Endodermal cell (in vitro differentiated cells): ENCODE data around the gene PTGS1. TPM values are rescaled to one million over a fixed set of nuclear protein-coding genes. Genes with fewer than 3 reads are reported as not detected.

Experiments
- DNase-seq: peaks from one replicate; pipeline ENCODE4 v3.0.0-alpha.2; 2017
- H3K27ac ChIP-seq: 2 replicates; pipeline ENCODE4 v1.5.1; 2013; ENCODE audit warnings: mild to moderate bottlenecking, low read depth, low read length, moderate library complexity
- H3K27me3 ChIP-seq: 2 replicates; pipeline ENCODE4 v1.6.1; 2013; ENCODE audit warnings: mild to moderate bottlenecking, low read length, moderate library complexity; ENCODE audit not compliant: insufficient read depth, control insufficient read depth, poor library complexity, severe bottlenecking
- H3K36me3 ChIP-seq: 2 replicates; pipeline ENCODE4 v1.7.0; 2013; ENCODE audit warnings: mild to moderate bottlenecking, low read length, moderate library complexity; ENCODE audit not compliant: control insufficient read depth, insufficient read depth
- H3K4me1 ChIP-seq: one replicate; pipeline ENCODE4 v1.7.0; 2013; ENCODE audit warnings: low read length; ENCODE audit not compliant: control insufficient read depth, insufficient read depth
- H3K4me3 ChIP-seq: 2 replicates; pipeline ENCODE4 v1.5.1; 2013; ENCODE audit warnings: mild to moderate bottlenecking, low read length, moderate library complexity
- H3K9ac ChIP-seq: 2 replicates; pipeline ENCODE4 v1.6.1; 2013; ENCODE audit warnings: mild to moderate bottlenecking, low read length, moderate library complexity; ENCODE audit not compliant: poor library complexity, severe bottlenecking; ENCODE audit errors: extremely low read depth
- H3K9me3 ChIP-seq: 2 replicates; pipeline ENCODE4 v1.6.1; 2013; ENCODE audit warnings: mild to moderate bottlenecking, low read length, moderate library complexity; ENCODE audit not compliant: control insufficient read depth
- H3K27ac Mint-ChIP-seq: 2 replicates; pipeline ENCODE4 v1.8.0; 2020; ENCODE audit warnings: mixed read lengths
- H3K27me3 Mint-ChIP-seq: 2 replicates; pipeline ENCODE4 v1.8.0; 2021; ENCODE audit warnings: mild to moderate bottlenecking, mixed read lengths; ENCODE audit not compliant: insufficient read depth
- H3K36me3 Mint-ChIP-seq: 2 replicates; pipeline ENCODE4 v1.8.0; 2020; ENCODE audit warnings: low read depth, mixed read lengths
- H3K4me1 Mint-ChIP-seq: 2 replicates; pipeline ENCODE4 v1.8.0; 2020; ENCODE audit warnings: mixed read lengths
- H3K4me3 Mint-ChIP-seq: 2 replicates; pipeline ENCODE4 v1.8.0; 2020; ENCODE audit warnings: mild to moderate bottlenecking, moderate library complexity, mixed read lengths
- H3K9me3 Mint-ChIP-seq: 2 replicates; pipeline ENCODE4 v1.8.0; 2020; ENCODE audit warnings: mild to moderate bottlenecking, mixed read lengths
- CTCF ChIP-seq: fragments of 200-600 bp; sonication (generic); conservative IDR thresholded peaks from 2 replicates; pipeline ENCODE4 v1.5.0; 2021; ENCODE audit warnings: antibody characterized with exemption, mild to moderate bottlenecking
- WGBS, 2 experiments: methylation state at CpG; one replicate each; pipeline versions ENCODE4 v1.1.5 to v1.1.7; 2013; ENCODE audit warnings: missing lambda C conversion rate in 2 of 2, mixed read lengths in 1 of 2; ENCODE audit not compliant: insufficient coverage in 1 of 2, insufficient read length in 1 of 2; 5-methylcytosine and 5-hydroxymethylcytosine counted together
- total RNA-seq, 2 donors: library from RNA; stranded (reverse); fragmentation: NEBNext Ultra II Directional in 1 of 2; extraction: Animal tissue kit (Norgen Biotek cat#: 25700) in 1 of 2; gene quantifications; 2 replicates in 1 of 2; 3 replicates in 1 of 2; pipeline ENCODE4 v1.2.1, GENCODE V29; 2021

PTGS1 gene
- total RNA-seq, 2 donors from 2014 or later, result 0.84 to 1.1 TPM

GRCh38 chr9:122333169-122333808 lies 37.5 kb upstream of the PTGS1 start:
- no peaks in the 10 kb centered on the region for H3K9me3 ChIP-seq
- no peak overlapping the region for H3K27ac Mint-ChIP-seq
- no peak overlapping the region for H3K27ac ChIP-seq
- peaks cover 15% of the 10 kb centered on the region for H3K4me1 ChIP-seq
- TF ChIP-seq CTCF, result no peak
- no peaks in the 10 kb centered on the region for H3K27me3 ChIP-seq
- peaks cover 39% of the 10 kb centered on the region for H3K4me1 Mint-ChIP-seq
- DNase-seq, result no peak
- WGBS, 2 experiments, result 65 to 82% methylated on average over 4 to 9 of the region's 10 CpGs
- no peaks in the 10 kb centered on the region for H3K27me3 Mint-ChIP-seq
- no peak overlapping the region for H3K4me3 Mint-ChIP-seq
- no peaks in the 10 kb centered on the region for H3K36me3 Mint-ChIP-seq
- H3K9me3 Mint-ChIP-seq, result no peaks in the 10 kb centered on the region
- H3K36me3 ChIP-seq, result no peaks in the 10 kb centered on the region
- no peak overlapping the region for H3K4me3 ChIP-seq
- H3K9ac ChIP-seq, result no peak overlapping the region

- Histone ChIP-seq H3K27ac (no peak overlapping the region), H3K9me3 (no peaks in the 10 kb centered on the region), H3K4me3 (no peak overlapping the region), H3K9ac (no peak overlapping the region), H3K4me1 (peaks cover 9% of the 10 kb centered on the region), H3K27me3 (no peaks in the 10 kb centered on the region), H3K36me3 (no peaks in the 10 kb centered on the region)
- H3K27ac Mint-ChIP-seq, result no peak overlapping the region
- peaks cover 26% of the 10 kb centered on the region for H3K4me1 Mint-ChIP-seq
- DNase-seq, result peak; percentile 38
- H3K27me3 Mint-ChIP-seq, result peaks cover 10% of the 10 kb centered on the region
- no peaks in the 10 kb centered on the region for H3K9me3 Mint-ChIP-seq
- WGBS, 2 experiments, result 85 to 91% methylated on average over 4 of the region's 4 CpGs
- H3K4me3 Mint-ChIP-seq, result no peak overlapping the region
- no peak for TF ChIP-seq CTCF
- H3K36me3 Mint-ChIP-seq, result no peaks in the 10 kb centered on the region
Measured at GRCh38 chr9:122334916-122335315, 35.9 kb upstream of the PTGS1 start.

DNA sequence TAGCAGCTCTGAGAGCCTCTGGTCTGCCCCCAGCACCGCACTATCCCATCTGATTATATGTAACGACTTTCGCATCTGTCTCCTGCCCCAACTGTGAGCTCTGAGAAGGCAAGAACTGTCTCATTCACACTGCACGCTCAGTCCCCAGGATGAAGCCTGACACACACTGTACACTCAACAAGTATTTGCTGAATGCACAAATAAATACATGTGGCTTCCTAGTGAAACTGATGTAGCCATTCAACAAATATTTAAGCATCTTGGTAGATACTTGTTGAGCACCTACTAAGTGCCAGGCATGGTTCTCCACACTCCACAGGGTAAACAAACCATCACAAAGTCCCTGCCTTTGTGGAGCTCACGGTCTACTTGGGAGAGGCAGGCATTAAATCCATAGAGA lies 34.6 kb upstream of the PTGS1 start:
- no peaks in the 10 kb centered on the region for H3K9me3 Mint-ChIP-seq
- H3K27me3 Mint-ChIP-seq, result peaks cover 12% of the 10 kb centered on the region
- Histone ChIP-seq H3K27me3 (no peaks in the 10 kb centered on the region), H3K4me1 (peaks cover 5% of the 10 kb centered on the region), H3K9ac (no peak overlapping the region), H3K27ac (no peak overlapping the region), H3K4me3 (no peak overlapping the region), H3K9me3 (no peaks in the 10 kb centered on the region), H3K36me3 (no peaks in the 10 kb centered on the region)
- no peak for DNase-seq
- TF ChIP-seq CTCF, result no peak
- H3K4me3 Mint-ChIP-seq, result no peak overlapping the region
- H3K27ac Mint-ChIP-seq, result no peak overlapping the region
- H3K36me3 Mint-ChIP-seq, result no peaks in the 10 kb centered on the region
- peaks cover 21% of the 10 kb centered on the region for H3K4me1 Mint-ChIP-seq
- 89 to 100% methylated on average over 4 to 5 of the region's 5 CpGs for whole genome bisulfite sequencing, 2 experiments
